Endothelial cell of umbilical vein (primary cell): ENCODE results near the gene PRSS57. TPM values are rescaled to one million over a fixed set of nuclear protein-coding genes. Genes with fewer than 3 reads are reported as not detected.
A peak's percentile ranks its signal among the peaks of the same experiment; 100 is the strongest.

Experiments
- BruUV-seq: library from RNA; stranded (reverse); fragments of 400-500 nt; replicated peaks from 2 replicates; lab custom pipeline; 2021; lab: Mats Ljungman, UMichigan
- CTCF ChIA-PET: fragments of 300-600, 350-600 bp; sonication (Branson Sonifier 250); formaldehyde crosslinking; loops from one replicate; lab custom pipeline; 2021; ENCODE audit warnings: antibody characterized with exemption, inconsistent platforms; lab: Charles Lee
- POLR2A ChIA-PET: fragments of 300-600, 350-600 bp; sonication (Branson Sonifier 250); formaldehyde crosslinking; loops from one replicate; lab custom pipeline; 2021; ENCODE audit warnings: antibody characterized with exemption, inconsistent platforms; lab: Charles Lee
- DNase-seq: peaks from one replicate; pipeline ENCODE4 v3.0.0-alpha.2; 2011; ENCODE audit warnings: low read depth, low spot score
- FAIRE-seq: peaks from 2 replicates; lab custom pipeline; 2011; peaks lifted over from hg19 to GRCh38; lab: Jason Lieb, UNC
- H2AFZ ChIP-seq: 2 replicates; pipeline ENCODE4 v1.6.0; 2012; ENCODE audit warnings: low read depth, low read length, control low read depth, inconsistent platforms
- H3K27ac ChIP-seq: 2 replicates; pipeline ENCODE4 v1.5.1; 2011; ENCODE audit warnings: low read depth, mild to moderate bottlenecking, control low read depth, low read length, moderate library complexity; ENCODE audit not compliant: insufficient read depth
- H3K27me3 ChIP-seq, 2 experiments: 2 replicates each; pipeline versions ENCODE4 v1.6.0 to v1.6.1; 2011; ENCODE audit warnings: low read length in 2 of 2, mixed read lengths in 1 of 2; ENCODE audit not compliant: control insufficient read depth in 2 of 2, insufficient read depth in 2 of 2
- H3K36me3 ChIP-seq, 2 experiments: 2 replicates in 1 of 2; 3 replicates in 1 of 2; pipeline ENCODE4 v1.5.1; 2011; ENCODE audit warnings: low read length in 2 of 2, mild to moderate bottlenecking in 1 of 2, moderate library complexity in 1 of 2; ENCODE audit not compliant: control insufficient read depth in 2 of 2, insufficient read depth in 2 of 2; ENCODE audit errors: extremely low read depth in 1 of 2
- H3K4me1 ChIP-seq: 3 replicates; pipeline ENCODE4 v1.5.1; 2011; ENCODE audit warnings: mild to moderate bottlenecking, low read length; ENCODE audit not compliant: control insufficient read depth, insufficient read depth; ENCODE audit errors: extremely low read depth
- H3K4me2 ChIP-seq: 2 replicates; pipeline ENCODE4 v1.6.1; 2011; ENCODE audit warnings: low read length, control low read depth, mixed read lengths; ENCODE audit not compliant: insufficient read depth
- H3K4me3 ChIP-seq, 3 experiments: fragments of 200-600 bp in 1 of 3; sonication (generic), shearing (Covaris generic) in 1 of 3; replicated peaks in 1 of 3; 2 replicates each; pipeline ENCODE4 v1.5.1; 2011 to 2016; ENCODE audit warnings: control low read depth in 3 of 3, low read length in 3 of 3, mild to moderate bottlenecking in 2 of 3, inconsistent platforms in 1 of 3, low read depth in 1 of 3, moderate library complexity in 1 of 3; ENCODE audit not compliant: insufficient read depth in 1 of 3
- H3K79me2 ChIP-seq: 2 replicates; pipeline ENCODE4 v1.6.0; 2012; ENCODE audit warnings: low read length, inconsistent platforms; ENCODE audit not compliant: control insufficient read depth, insufficient read depth
- H3K9ac ChIP-seq: replicated peaks from 2 replicates; pipeline ENCODE3; 2011; ENCODE audit warnings: low read length, control low read depth; ENCODE audit not compliant: insufficient read depth; ENCODE audit errors: extremely low read depth
- H3K9me1 ChIP-seq: replicated peaks from 3 replicates; pipeline ENCODE4 v1.6.0; 2011; ENCODE audit warnings: mild to moderate bottlenecking, low read length; ENCODE audit not compliant: control insufficient read depth, insufficient read depth; ENCODE audit errors: extremely low read depth
- H3K9me3 ChIP-seq: replicated peaks from 2 replicates; pipeline ENCODE4 v1.5.1; 2012; ENCODE audit warnings: low read length, inconsistent platforms; ENCODE audit not compliant: control insufficient read depth, insufficient read depth
- H4K20me1 ChIP-seq: replicated peaks from 2 replicates; pipeline ENCODE3; 2011; ENCODE audit warnings: mild to moderate bottlenecking, low read length; ENCODE audit not compliant: control insufficient read depth, insufficient read depth; ENCODE audit errors: extremely low read depth
- CTCF ChIP-seq, 2 donors: IDR thresholded peaks; 1 replicate in 1 of 2; 2 replicates in 1 of 2; pipeline ENCODE4 v1.5.1; 2011; ENCODE audit warnings: low read length in 2 of 2, mild to moderate bottlenecking in 2 of 2, moderate library complexity in 2 of 2, control low read depth in 1 of 2, inconsistent platforms in 1 of 2, low read depth in 1 of 2; ENCODE audit not compliant: insufficient read depth in 1 of 2; ENCODE audit errors: extremely low read depth in 1 of 2
- FOS ChIP-seq: IDR thresholded peaks from 2 replicates; pipeline ENCODE4 v1.6.1; 2011; ENCODE audit warnings: mild to moderate bottlenecking, low read length, moderate library complexity, borderline replicate concordance; ENCODE audit not compliant: insufficient read depth
- GATA2 ChIP-seq: IDR thresholded peaks from 2 replicates; pipeline ENCODE4 v1.7.0; 2011; ENCODE audit warnings: low read depth, mild to moderate bottlenecking, moderate library complexity, mixed read lengths, low read length; ENCODE audit not compliant: insufficient read length, insufficient read depth
- MYC ChIP-seq: IDR thresholded peaks from one replicate; pipeline ENCODE4 v1.6.1; 2011; ENCODE audit warnings: mild to moderate bottlenecking, low read depth, low read length
- POLR2AphosphoS5 ChIP-seq: IDR thresholded peaks from 2 replicates; pipeline ENCODE4 v1.6.1; 2012; ENCODE audit warnings: low read depth, mild to moderate bottlenecking, control low read depth, low read length, moderate library complexity; ENCODE audit not compliant: insufficient read depth
- dilution Hi-C: fragments of 300-500 bp; cut with MboI; formaldehyde crosslinking; loops from one replicate; pipeline ENCODE4 v1.15.0; 2019; ENCODE audit warnings: low sequenced_read_pairs; ENCODE audit not compliant: extremely low pct_ligation_motif_present
- intact Hi-C: fragments of 100-400 bp; cut with micrococcal nuclease; formaldehyde crosslinking; loops from one replicate; pipeline ENCODE4 v1.10.0; 2022
- polyA plus RNA-seq, 4 experiments: library from polyadenylated mRNA; depleted of rRNA in 3 of 4; stranded (reverse) in 3 of 4; unstranded in 1 of 4; fragments of >200 nt; gene quantifications; 2 replicates each; pipeline versions ENCODE4 v1.2.1 to v1.2.3, GENCODE V29; 2011 to 2012; ENCODE audit warnings: missing spikeins in 1 of 4
- total RNA-seq: library from RNA; stranded (reverse); gene quantifications from 2 replicates; pipeline ENCODE4 v1.2.3, GENCODE V29; 2021
- TF ChIP-seq, protein P1 (sequence below): IDR thresholded peaks from 2 replicates; pipeline ENCODE4 v1.6.1; 2011; ENCODE audit not compliant: insufficient read depth, insufficient read length

Gene PRSS57
- total and polyA plus RNA-seq, 2 donors (not counting 3 experiments of a cell fraction or from before 2014, with no cell fraction given): not detected

DNA sequence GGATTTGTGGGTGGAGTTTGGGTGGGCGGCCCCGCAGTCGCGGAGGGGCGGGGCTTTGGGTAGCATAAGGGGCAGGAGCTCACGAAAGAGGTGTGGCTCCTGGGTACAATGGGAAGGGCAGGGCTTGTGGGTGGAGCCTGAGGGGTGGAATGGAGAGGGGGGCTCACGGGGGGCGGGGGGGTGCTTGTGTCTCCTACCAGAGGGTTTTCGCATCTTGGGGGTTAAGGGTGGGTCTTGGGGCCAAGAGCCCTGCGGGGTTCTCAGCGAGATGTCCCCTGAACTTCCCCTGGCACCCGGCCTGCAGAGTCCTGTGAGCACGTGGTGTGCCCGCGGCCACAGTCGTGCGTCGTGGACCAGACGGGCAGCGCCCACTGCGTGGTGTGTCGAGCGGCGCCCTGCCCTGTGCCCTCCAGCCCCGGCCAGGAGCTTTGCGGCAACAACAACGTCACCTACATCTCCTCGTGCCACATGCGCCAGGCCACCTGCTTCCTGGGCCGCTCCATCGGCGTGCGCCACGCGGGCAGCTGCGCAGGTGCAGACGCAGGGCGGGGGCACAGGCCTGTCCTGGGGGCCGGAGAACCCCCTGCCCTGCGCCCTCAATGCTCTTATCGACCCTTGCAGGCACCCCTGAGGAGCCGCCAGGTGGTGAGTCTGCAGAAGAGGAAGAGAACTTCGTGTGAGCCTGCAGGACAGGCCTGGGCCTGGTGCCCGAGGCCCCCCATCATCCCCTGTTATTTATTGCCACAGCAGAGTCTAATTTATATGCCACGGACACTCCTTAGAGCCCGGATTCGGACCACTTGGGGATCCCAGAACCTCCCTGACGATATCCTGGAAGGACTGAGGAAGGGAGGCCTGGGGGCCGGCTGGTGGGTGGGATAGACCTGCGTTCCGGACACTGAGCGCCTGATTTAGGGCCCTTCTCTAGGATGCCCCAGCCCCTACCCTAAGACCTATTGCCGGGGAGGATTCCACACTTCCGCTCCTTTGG, 13.9 kb downstream of the PRSS57 start:
- Histone ChIP-seq H3K27ac (peak overlapping the region; percentile 77), H3K4me1 (peaks cover 16% of the 10 kb centered on the region), H3K4me2 (no peak overlapping the region), H4K20me1 (no peaks in the 10 kb centered on the region), H3K79me2 (peaks cover 12% of the 10 kb centered on the region), H3K4me3 (peak overlapping the region in 1 of 3 experiments; percentile 40), H3K9me3 (no peaks in the 10 kb centered on the region), H3K9ac (no peak overlapping the region), H3K9me1 (no peaks in the 10 kb centered on the region), H2AFZ (no peak overlapping the region), H3K36me3 (no peaks in the 10 kb centered on the region), H3K27me3 (no peaks in the 10 kb centered on the region)
- ChIA-PET POLR2A (no interaction called here), CTCF (interaction anchor here (1.2 to 2.5 kb wide), 8 partner anchors 12 to 97 kb away, joined by 3 to 12 read pairs (median 6); no protein-coding TSS in a partner anchor)
- TF ChIP-seq, protein P1, sequence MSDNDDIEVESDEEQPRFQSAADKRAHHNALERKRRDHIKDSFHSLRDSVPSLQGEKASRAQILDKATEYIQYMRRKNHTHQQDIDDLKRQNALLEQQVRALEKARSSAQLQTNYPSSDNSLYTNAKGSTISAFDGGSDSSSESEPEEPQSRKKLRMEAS: peak; percentile 16
- no peak for TF ChIP-seq GATA2
- BruUV-seq: no TSS peak
- DNase-seq (no peak), FAIRE-seq (no peak)
- dilution Hi-C loops (no loop called here), intact Hi-C loops (no loop called here)

GRCh38 chr19:680287-681028, 14.8 kb downstream of the PRSS57 start:
- Histone ChIP-seq H4K20me1 (no peaks in the 10 kb centered on the region), H3K27me3 (no peaks in the 10 kb centered on the region), H3K9ac (peak overlapping the region; percentile 79), H3K36me3 (no peaks in the 10 kb centered on the region), H3K4me2 (peak overlapping the region; percentile 56), H3K9me1 (no peaks in the 10 kb centered on the region), H3K79me2 (peaks cover 12% of the 10 kb centered on the region), H3K4me3 (peak overlapping the region; percentile 31 to 55 (median 49)), H2AFZ (peak overlapping the region; percentile 73), H3K27ac (peak overlapping the region; percentile 77), H3K4me1 (peaks cover 16% of the 10 kb centered on the region), H3K9me3 (no peaks in the 10 kb centered on the region)
- intact Hi-C loops: loop anchor here (1.0 kb wide), 3 partner anchors 17 to 48 kb away; partner anchors contain the start of gene RNF126
- ChIA-PET CTCF (interaction anchor here (1.2 to 2.5 kb wide), 8 partner anchors 11 to 96 kb away, joined by 3 to 12 read pairs (median 6); no protein-coding TSS in a partner anchor), POLR2A (interaction anchor here (0.6 kb wide), 1 partner anchor 18 kb away, joined by 3 read pairs; the partner anchor contains the start of gene RNF126)
- dilution Hi-C loops: no loop called here
- TF ChIP-seq FOS: no peak
- peak; percentile 88 for TF ChIP-seq POLR2AphosphoS5
- no peak for TF ChIP-seq MYC
- TF ChIP-seq CTCF (IDR thresholded peaks at IDR 0.05; ENCODE audit: extremely low read depth in 1 of 2, insufficient read depth in 1 of 2, low read depth in 1 of 2, low read length in 2 of 2): peak; percentile 33 to 52
- TF ChIP-seq, protein P1: peak; percentile 10
- FAIRE-seq (peak; percentile 98), DNase-seq (peak; percentile 99)
- no TSS peak for BruUV-seq
